IMR-90 (cell line): Measurements from ENCODE around the gene SETD9. TPM values are rescaled to one million over a fixed set of nuclear protein-coding genes. Genes with fewer than 3 reads are reported as not detected.

Experiments used
- ATAC-seq: fragments of 200-7000 bp; cut with Tn5 transposase; 2 replicates; pipeline ENCODE4 v1.9.1; 2020; ENCODE audit warnings: low read depth, mild to moderate bottlenecking, moderate library complexity
- BruUV-seq: library from RNA; stranded (reverse); fragments of 400-500 nt; replicated peaks from 2 replicates; lab custom pipeline; 2021; lab: Mats Ljungman, UMichigan
- CTCF ChIA-PET: fragments of 300-600 bp; formaldehyde crosslinking; extraction: SDS; loops from one replicate; lab custom pipeline; 2021; ENCODE audit warnings: antibody characterized with exemption; lab: Yijun Ruan, JAX
- POLR2A ChIA-PET: fragments of 300-600 bp; sonication (Branson Sonifier 250); formaldehyde crosslinking; loops from one replicate; lab custom pipeline; 2022; ENCODE audit warnings: antibody characterized with exemption; ENCODE audit not compliant: unreplicated experiment; lab: Charles Lee
- DNase-seq: peaks from one replicate; pipeline ENCODE4 v3.0.0; 2013
- H2AFZ ChIP-seq: replicated peaks from 2 replicates; pipeline ENCODE3; 2013; ENCODE audit warnings: low read length, mild to moderate bottlenecking; ENCODE audit not compliant: poor library complexity
- H2AK5ac ChIP-seq: 2 replicates; pipeline ENCODE4 v1.6.1; 2013; ENCODE audit warnings: low read depth, low read length, inconsistent platforms
- H2AK9ac ChIP-seq: replicated peaks from 2 replicates; pipeline ENCODE3; 2013; ENCODE audit warnings: mild to moderate bottlenecking, low read depth, low read length, moderate library complexity; ENCODE audit not compliant: poor library complexity
- H2BK120ac ChIP-seq: 2 replicates; pipeline ENCODE4 v1.6.1; 2013; ENCODE audit warnings: low read depth, low read length, inconsistent platforms
- H2BK15ac ChIP-seq: 3 replicates; pipeline ENCODE4 v1.6.1; 2013; ENCODE audit warnings: low read depth, low read length, inconsistent platforms
- H2BK20ac ChIP-seq: 2 replicates; pipeline ENCODE4 v1.6.1; 2013; ENCODE audit warnings: low read depth, mild to moderate bottlenecking, inconsistent platforms, low read length, moderate library complexity
- H2BK5ac ChIP-seq: 2 replicates; pipeline ENCODE4 v1.6.1; 2013; ENCODE audit warnings: mild to moderate bottlenecking, low read depth, low read length, inconsistent platforms; ENCODE audit not compliant: poor library complexity, severe bottlenecking
- H3K14ac ChIP-seq: replicated peaks from 2 replicates; pipeline ENCODE4 v1.6.1; 2013; ENCODE audit warnings: low read depth, low read length, inconsistent platforms
- H3K18ac ChIP-seq: 2 replicates; pipeline ENCODE4 v1.6.1; 2013; ENCODE audit warnings: low read depth, low read length, control low read depth
- H3K23ac ChIP-seq: 2 replicates; pipeline ENCODE4 v1.6.1; 2013; ENCODE audit warnings: low read depth, low read length, inconsistent platforms
- H3K27ac ChIP-seq: 2 replicates; pipeline ENCODE4 v1.5.1; 2013; ENCODE audit warnings: mild to moderate bottlenecking, control low read depth, low read length; ENCODE audit not compliant: insufficient read depth
- H3K27me3 ChIP-seq: 2 replicates; pipeline ENCODE4 v1.6.1; 2013; ENCODE audit warnings: low read length; ENCODE audit not compliant: control insufficient read depth, insufficient read depth
- H3K36me3 ChIP-seq: 2 replicates; pipeline ENCODE4 v1.6.1; 2013; ENCODE audit warnings: low read length, mixed read lengths; ENCODE audit not compliant: control insufficient read depth, insufficient read depth
- H3K4ac ChIP-seq: 2 replicates; pipeline ENCODE4 v1.6.1; 2013; ENCODE audit warnings: low read depth, low read length, inconsistent platforms
- H3K4me1 ChIP-seq: 2 replicates; pipeline ENCODE4 v1.6.1; 2013; ENCODE audit warnings: low read length, mixed read lengths; ENCODE audit not compliant: control insufficient read depth, insufficient read depth
- H3K4me2 ChIP-seq: 2 replicates; pipeline ENCODE4 v1.6.1; 2013; ENCODE audit warnings: low read depth, mild to moderate bottlenecking, control low read depth, low read length, moderate library complexity
- H3K4me3 ChIP-seq: 2 replicates; pipeline ENCODE4 v1.5.1; 2013; ENCODE audit warnings: low read depth, mild to moderate bottlenecking, control low read depth, low read length, moderate library complexity; ENCODE audit not compliant: insufficient read depth
- H3K56ac ChIP-seq: 2 replicates; pipeline ENCODE4 v1.6.1; 2013; ENCODE audit warnings: low read length, inconsistent platforms; ENCODE audit not compliant: insufficient read depth; ENCODE audit errors: extremely low read depth
- H3K79me1 ChIP-seq, 2 experiments: 2 replicates each; pipeline ENCODE4 v1.6.1; 2013; ENCODE audit warnings: low read length in 2 of 2, inconsistent platforms in 1 of 2, low read depth in 1 of 2
- H3K9ac ChIP-seq: 2 replicates; pipeline ENCODE4 v1.6.1; 2013; ENCODE audit warnings: low read depth, low read length, control low read depth
- H3K9me1 ChIP-seq: 2 replicates; pipeline ENCODE4 v1.6.1; 2013; ENCODE audit warnings: low read length, inconsistent platforms; ENCODE audit not compliant: insufficient read depth
- H3K9me3 ChIP-seq: 2 replicates; pipeline ENCODE4 v1.6.1; 2013; ENCODE audit warnings: low read length; ENCODE audit not compliant: control insufficient read depth, insufficient read depth
- H4K20me1 ChIP-seq: 2 replicates; pipeline ENCODE4 v1.6.1; 2013; ENCODE audit warnings: low read length, inconsistent platforms; ENCODE audit not compliant: insufficient read depth
- H4K5ac ChIP-seq: 2 replicates; pipeline ENCODE4 v1.6.1; 2013; ENCODE audit warnings: mild to moderate bottlenecking, low read depth, low read length, control low read depth
- H4K8ac ChIP-seq, 2 experiments: 2 replicates each; pipeline ENCODE4 v1.6.1; 2013; ENCODE audit warnings: low read depth in 2 of 2, low read length in 2 of 2, control low read depth in 1 of 2, inconsistent platforms in 1 of 2
- H4K91ac ChIP-seq: 2 replicates; pipeline ENCODE4 v1.6.1; 2013; ENCODE audit warnings: low read depth, low read length, inconsistent platforms; ENCODE audit not compliant: insufficient read depth
- BHLHE40 ChIP-seq: fragments of 150-350 bp; IDR thresholded peaks from 2 replicates; pipeline ENCODE4 v1.6.1; 2016; ENCODE audit warnings: mild to moderate bottlenecking, low read depth, low read length
- CEBPB ChIP-seq: IDR thresholded peaks from 2 replicates; pipeline ENCODE4 v1.6.1; 2012; ENCODE audit warnings: low read depth, low read length, improper control_type of control experiment
- CHD1 ChIP-seq: IDR thresholded peaks from 2 replicates; pipeline ENCODE4 v1.6.1; 2012; ENCODE audit warnings: low read depth, low read length, improper control_type of control experiment
- CTCF ChIP-seq: conservative IDR thresholded peaks from 2 replicates; pipeline ENCODE4 v1.5.1; 2012; ENCODE audit warnings: mild to moderate bottlenecking, low read depth, low read length, improper control_type of control experiment
- ELK1 ChIP-seq: fragments of 150-350 bp; IDR thresholded peaks from 2 replicates; pipeline ENCODE4 v1.6.1; 2016; ENCODE audit warnings: low read depth, mild to moderate bottlenecking, low read length, moderate library complexity, borderline replicate concordance
- FOS ChIP-seq: fragments of 150-350 bp; IDR thresholded peaks from 2 replicates; pipeline ENCODE4 v1.6.1; 2016; ENCODE audit warnings: low read depth, low read length
- MAFK ChIP-seq: IDR thresholded peaks from 2 replicates; pipeline ENCODE4 v1.6.1; 2012; ENCODE audit warnings: low read depth, low read length, improper control_type of control experiment
- MAZ ChIP-seq: IDR thresholded peaks from 2 replicates; pipeline ENCODE4 v1.6.1; 2012; ENCODE audit warnings: low read depth, mild to moderate bottlenecking, low read length, improper control_type of control experiment, moderate library complexity, borderline replicate concordance
- MXI1 ChIP-seq: IDR thresholded peaks from 2 replicates; pipeline ENCODE4 v1.6.1; 2012; ENCODE audit warnings: low read depth, mild to moderate bottlenecking, low read length, moderate library complexity, borderline replicate concordance
- NFE2L2 ChIP-seq: fragments of 150-350 bp; IDR thresholded peaks from 2 replicates; pipeline ENCODE4 v1.6.1; 2016; ENCODE audit warnings: low read depth, mild to moderate bottlenecking, low read length
- POLR2A ChIP-seq: IDR thresholded peaks from 2 replicates; pipeline ENCODE4 v1.6.1; 2012; ENCODE audit warnings: mild to moderate bottlenecking, low read depth, low read length
- RAD21 ChIP-seq: IDR thresholded peaks from 2 replicates; pipeline ENCODE4 v1.6.1; 2012; ENCODE audit warnings: low read length, improper control_type of control experiment
- RCOR1 ChIP-seq: IDR thresholded peaks from 2 replicates; pipeline ENCODE4 v1.6.1; 2012; ENCODE audit warnings: mild to moderate bottlenecking, low read length, improper control_type of control experiment; ENCODE audit not compliant: insufficient replicate concordance
- RFX5 ChIP-seq: IDR thresholded peaks from 2 replicates; pipeline ENCODE4 v1.8.0; 2012; ENCODE audit warnings: low read depth, mild to moderate bottlenecking, low read length, moderate library complexity
- SMC3 ChIP-seq: fragments of 150-350 bp; IDR thresholded peaks from 2 replicates; pipeline ENCODE4 v1.6.1; 2016; ENCODE audit warnings: low read depth, mild to moderate bottlenecking, antibody characterized with exemption, low read length, moderate library complexity
- USF2 ChIP-seq: fragments of 150-350 bp; IDR thresholded peaks from 2 replicates; pipeline ENCODE4 v1.6.1; 2017; ENCODE audit warnings: mild to moderate bottlenecking, antibody characterized with exemption, low read length, low read depth
- WGBS, 2 experiments: methylation state at CpG; one replicate each; pipeline versions ENCODE4 v1.1.5 to v1.1.7; 2013; ENCODE audit warnings: missing lambda C conversion rate in 2 of 2; ENCODE audit not compliant: insufficient read length in 1 of 2; ENCODE audit errors: extremely low coverage in 2 of 2; 5-methylcytosine and 5-hydroxymethylcytosine counted together
- dilution Hi-C: fragments of 300-500 bp; cut with HindIII; formaldehyde crosslinking; loops from one replicate; pipeline ENCODE4 v1.14.3; 2018; ENCODE audit warnings: low sequenced_read_pairs; ENCODE audit not compliant: unreplicated experiment
- in situ Hi-C: fragments of 300-500 bp; cut with MboI; formaldehyde crosslinking; loops from 3 replicates; pipeline ENCODE4 v1.14.3; 2019; ENCODE audit warnings: low sequenced_read_pairs, inconsistent platforms, mixed read lengths
- intact Hi-C: fragments of 100-400 bp; cut with micrococcal nuclease; formaldehyde crosslinking; loops from 2 replicates; pipeline ENCODE4 v1.10.0; 2022
- polyA plus RNA-seq, 3 experiments: library from polyadenylated mRNA; depleted of rRNA; stranded (reverse); fragments of >200 nt; gene quantifications; 2 replicates each; pipeline ENCODE4 v1.2.3, GENCODE V29; 2012; ENCODE audit warnings: low replicate concordance in 1 of 3
- total RNA-seq: library from RNA; depleted of rRNA; stranded (reverse); fragments of >200 nt; gene quantifications from 2 replicates; pipeline ENCODE4 v1.2.3, GENCODE V29; 2012

The SETD9 gene
- total and polyA plus RNA-seq, 2 of the 4 experiments (the other 2 are of a cell fraction), result 3.9 to 8.1 TPM

- no peak overlapping the region for H2BK5ac ChIP-seq
- no peak overlapping the region for H4K8ac ChIP-seq
- ChIA-PET POLR2A (no interaction called here), CTCF (no interaction called here)
- H2AFZ ChIP-seq, result no peak overlapping the region
- H3K14ac ChIP-seq, result no peak overlapping the region
- intact Hi-C loops (loop anchor here (5.0 kb wide), 1 partner anchor 78 kb away; no protein-coding TSS in a partner anchor), dilution Hi-C loops (no loop called here), in situ Hi-C loops (no loop called here)
- WGBS, 2 experiments, result no CpG with 5 or more reads among the region's 4 CpGs
- H3K4me1 ChIP-seq, result no peaks in the 10 kb centered on the region
- H2BK120ac ChIP-seq, result no peak overlapping the region
- H4K91ac ChIP-seq, result no peak overlapping the region
- no peaks in the 10 kb centered on the region for H4K20me1 ChIP-seq
- H2AK5ac ChIP-seq, result no peak overlapping the region
- H3K4me2 ChIP-seq, result no peak overlapping the region
- H2BK20ac ChIP-seq, result no peak overlapping the region
- ATAC-seq, result no peak
- no peak overlapping the region for H3K4me3 ChIP-seq
- H3K27ac ChIP-seq, result no peak overlapping the region
- no peak overlapping the region for H3K56ac ChIP-seq
- no peak overlapping the region for H3K4ac ChIP-seq
- H3K9me3 ChIP-seq, result no peaks in the 10 kb centered on the region
- H3K9ac ChIP-seq, result no peak overlapping the region
- no peak overlapping the region for H2BK15ac ChIP-seq
- no peaks in the 10 kb centered on the region for H3K79me1 ChIP-seq
- H2AK9ac ChIP-seq, result no peak overlapping the region
- H3K18ac ChIP-seq, result no peak overlapping the region
- BruUV-seq, result no TSS peak
- H3K9me1 ChIP-seq, result no peaks in the 10 kb centered on the region
- no peak for TF ChIP-seq NFE2L2
- TF ChIP-seq SMC3, result no peak
- TF ChIP-seq POLR2A, result no peak
- no peak for TF ChIP-seq MXI1
- no peak for TF ChIP-seq CTCF
- TF ChIP-seq RFX5, result no peak
- TF ChIP-seq CHD1, result no peak
- TF ChIP-seq RAD21, result no peak
- TF ChIP-seq MAFK, result no peak
- no peak for TF ChIP-seq FOS
- TF ChIP-seq CEBPB, result no peak
- TF ChIP-seq MAZ, result no peak
- no peak for TF ChIP-seq ELK1
- no peak for TF ChIP-seq USF2
- TF ChIP-seq BHLHE40, result no peak
- TF ChIP-seq RCOR1, result no peak
- H3K23ac ChIP-seq, result no peak overlapping the region
- no peaks in the 10 kb centered on the region for H3K36me3 ChIP-seq
- peaks cover 47% of the 10 kb centered on the region for H3K27me3 ChIP-seq
- no peak overlapping the region for H4K5ac ChIP-seq
- no peak for DNase-seq
These were observed 49.9 kb downstream of the SETD9 start for GRCh38 chr5:56959326-56959725.
